ENCODE data around the gene HEMK1. TPM values are rescaled to one million over a fixed set of nuclear protein-coding genes. Genes with fewer than 3 reads are reported as not detected.

Gene HEMK1
- total and polyA plus RNA-seq, 2 donors: 20.7 to 43.4 TPM

GRCh38 chr3:50587806-50588758 is 18.8 kb downstream of the HEMK1 start:
- H3K4me1 ChIP-seq (ENCODE audit: control insufficient read depth in 2 of 2, insufficient read depth in 2 of 2, low read length in 2 of 2): peaks cover 6 to 59% of the 10 kb centered on the region in 2 donors
- H3K36me3 ChIP-seq (ENCODE audit: control insufficient read depth in 2 of 2, insufficient read depth in 2 of 2, low read length in 1 of 2): peaks cover 0 to 8% of the 10 kb centered on the region in 2 donors
- H3K4me3 ChIP-seq (ENCODE audit: low read length in 2 of 2): no peak overlapping the region
- H3K9me3 ChIP-seq (ENCODE audit: control insufficient read depth in 2 of 2, insufficient read depth in 1 of 2, low read length in 1 of 2): no peaks in the 10 kb centered on the region
- WGBS: 61% methylated on average over 17 of the region's 17 CpGs
- DNase-seq (ENCODE audit: low read depth in 6 of 9, low spot score in 9 of 9): no peak
- no peaks in the 10 kb centered on the region for H3K27me3 ChIP-seq (ENCODE audit: control insufficient read depth in 2 of 2, insufficient read depth in 1 of 2, low read length in 1 of 2)
- H3K27ac ChIP-seq (ENCODE audit: low read depth in 1 of 2, low read length in 1 of 2): peak overlapping the region in 1 of 2 donors; percentile 41

GRCh38 chr3:50588759-50589433 is 19.6 kb downstream of the HEMK1 start:
- DNase-seq (ENCODE audit: low read depth in 6 of 9, low spot score in 9 of 9): no peak
- peaks cover 0 to 1% of the 10 kb centered on the region in 2 donors for H3K36me3 ChIP-seq (ENCODE audit: control insufficient read depth in 2 of 2, insufficient read depth in 2 of 2, low read length in 1 of 2)
- WGBS: 97% methylated on average over 4 of the region's 4 CpGs
- peaks cover 6 to 62% of the 10 kb centered on the region in 2 donors for H3K4me1 ChIP-seq (ENCODE audit: control insufficient read depth in 2 of 2, insufficient read depth in 2 of 2, low read length in 2 of 2)
- peak overlapping the region in 1 of 2 donors; percentile 24 for H3K27ac ChIP-seq (ENCODE audit: low read depth in 1 of 2, low read length in 1 of 2)
- no peak overlapping the region for H3K4me3 ChIP-seq (ENCODE audit: low read length in 2 of 2)
- no peaks in the 10 kb centered on the region for H3K9me3 ChIP-seq (ENCODE audit: control insufficient read depth in 2 of 2, insufficient read depth in 1 of 2, low read length in 1 of 2)
- H3K27me3 ChIP-seq (ENCODE audit: control insufficient read depth in 2 of 2, insufficient read depth in 1 of 2, low read length in 1 of 2): no peaks in the 10 kb centered on the region

- no peak for DNase-seq (ENCODE audit: low read depth in 6 of 9, low spot score in 9 of 9)
Observed at GRCh38 chr3:50591196-50591741, 21.9 kb downstream of the HEMK1 start.

GRCh38 chr3:50592568-50592967 is 23.2 kb downstream of the HEMK1 start:
- peaks cover 6 to 56% of the 10 kb centered on the region in 2 donors for H3K4me1 ChIP-seq (ENCODE audit: control insufficient read depth in 2 of 2, insufficient read depth in 2 of 2, low read length in 2 of 2)
- DNase-seq (ENCODE audit: low read depth in 6 of 9, low spot score in 9 of 9): no peak
- H3K4me3 ChIP-seq (ENCODE audit: low read length in 2 of 2): no peak overlapping the region
- no peaks in the 10 kb centered on the region for H3K27me3 ChIP-seq (ENCODE audit: control insufficient read depth in 2 of 2, insufficient read depth in 1 of 2, low read length in 1 of 2)
- H3K9me3 ChIP-seq (ENCODE audit: control insufficient read depth in 2 of 2, insufficient read depth in 1 of 2, low read length in 1 of 2): no peaks in the 10 kb centered on the region
- 22% methylated on average over 5 of the region's 5 CpGs for WGBS
- H3K36me3 ChIP-seq (ENCODE audit: control insufficient read depth in 2 of 2, insufficient read depth in 2 of 2, low read length in 1 of 2): no peaks in the 10 kb centered on the region
- peak overlapping the region in 1 of 2 donors; percentile 18 for H3K27ac ChIP-seq (ENCODE audit: low read depth in 1 of 2, low read length in 1 of 2)

More at GRCh38 chr3:50591196-50591741, 21.9 kb downstream of the HEMK1 start:
- H3K4me3 ChIP-seq (ENCODE audit: low read length in 2 of 2): no peak overlapping the region
- WGBS: 69% methylated on average over 9 of the region's 9 CpGs
- peak overlapping the region; percentile 68 for H3K27ac ChIP-seq (ENCODE audit: low read depth in 1 of 2, low read length in 1 of 2)
- H3K9me3 ChIP-seq (ENCODE audit: control insufficient read depth in 2 of 2, insufficient read depth in 1 of 2, low read length in 1 of 2): no peaks in the 10 kb centered on the region
- no peaks in the 10 kb centered on the region for H3K36me3 ChIP-seq (ENCODE audit: control insufficient read depth in 2 of 2, insufficient read depth in 2 of 2, low read length in 1 of 2)
- H3K4me1 ChIP-seq (ENCODE audit: control insufficient read depth in 2 of 2, insufficient read depth in 2 of 2, low read length in 2 of 2): peaks cover 6 to 66% of the 10 kb centered on the region in 2 donors
- no peaks in the 10 kb centered on the region for H3K27me3 ChIP-seq (ENCODE audit: control insufficient read depth in 2 of 2, insufficient read depth in 1 of 2, low read length in 1 of 2)

GRCh38 chr3:50594253-50594785 is 25.0 kb downstream of the HEMK1 start:
- 7% methylated on average over 2 of the region's 2 CpGs for WGBS
- no peaks in the 10 kb centered on the region for H3K36me3 ChIP-seq (ENCODE audit: control insufficient read depth in 2 of 2, insufficient read depth in 2 of 2, low read length in 1 of 2)
- no peak overlapping the region for H3K4me3 ChIP-seq (ENCODE audit: low read length in 2 of 2)
- no peak overlapping the region for H3K27ac ChIP-seq (ENCODE audit: low read depth in 1 of 2, low read length in 1 of 2)
- no peak for DNase-seq (ENCODE audit: low read depth in 6 of 9, low spot score in 9 of 9)
- no peaks in the 10 kb centered on the region for H3K9me3 ChIP-seq (ENCODE audit: control insufficient read depth in 2 of 2, insufficient read depth in 1 of 2, low read length in 1 of 2)
- no peaks in the 10 kb centered on the region for H3K27me3 ChIP-seq (ENCODE audit: control insufficient read depth in 2 of 2, insufficient read depth in 1 of 2, low read length in 1 of 2)
- peaks cover 6 to 45% of the 10 kb centered on the region in 2 donors for H3K4me1 ChIP-seq (ENCODE audit: control insufficient read depth in 2 of 2, insufficient read depth in 2 of 2, low read length in 2 of 2)

- no peaks in the 10 kb centered on the region for H3K9me3 ChIP-seq (ENCODE audit: control insufficient read depth in 2 of 2, insufficient read depth in 1 of 2, low read length in 1 of 2)
- H3K4me1 ChIP-seq (ENCODE audit: control insufficient read depth in 2 of 2, insufficient read depth in 2 of 2, low read length in 2 of 2): peaks cover 12 to 56% of the 10 kb centered on the region in 2 donors
- 98% methylated on average over 6 of the region's 6 CpGs for WGBS
- no peak overlapping the region for H3K27ac ChIP-seq (ENCODE audit: low read depth in 1 of 2, low read length in 1 of 2)
- peaks cover 0 to 2% of the 10 kb centered on the region in 2 donors for H3K36me3 ChIP-seq (ENCODE audit: control insufficient read depth in 2 of 2, insufficient read depth in 2 of 2, low read length in 1 of 2)
- DNase-seq (ENCODE audit: low read depth in 6 of 9, low spot score in 9 of 9): no peak
- H3K4me3 ChIP-seq (ENCODE audit: low read length in 2 of 2): no peak overlapping the region
- H3K27me3 ChIP-seq (ENCODE audit: control insufficient read depth in 2 of 2, insufficient read depth in 1 of 2, low read length in 1 of 2): no peaks in the 10 kb centered on the region
Observed at GRCh38 chr3:50599115-50599715, 29.9 kb downstream of the HEMK1 start.

GRCh38 chr3:50599716-50600118 is 30.4 kb downstream of the HEMK1 start:
- Histone ChIP-seq H3K27me3 (ENCODE audit: control insufficient read depth in 2 of 2, insufficient read depth in 1 of 2, low read length in 1 of 2) (no peaks in the 10 kb centered on the region), H3K4me1 (ENCODE audit: control insufficient read depth in 2 of 2, insufficient read depth in 2 of 2, low read length in 2 of 2) (peaks cover 12 to 58% of the 10 kb centered on the region in 2 donors), H3K36me3 (ENCODE audit: control insufficient read depth in 2 of 2, insufficient read depth in 2 of 2, low read length in 1 of 2) (peaks cover 0 to 7% of the 10 kb centered on the region in 2 donors), H3K4me3 (ENCODE audit: low read length in 2 of 2) (no peak overlapping the region), H3K9me3 (ENCODE audit: control insufficient read depth in 2 of 2, insufficient read depth in 1 of 2, low read length in 1 of 2) (no peaks in the 10 kb centered on the region), H3K27ac (ENCODE audit: low read depth in 1 of 2, low read length in 1 of 2) (no peak overlapping the region)
- 95% methylated on average over 1 of the region's 1 CpG for WGBS
- no peak for DNase-seq (ENCODE audit: low read depth in 6 of 9, low spot score in 9 of 9)

GRCh38 chr3:50600141-50600753 is 30.9 kb downstream of the HEMK1 start:
- no peaks in the 10 kb centered on the region for H3K27me3 ChIP-seq (ENCODE audit: control insufficient read depth in 2 of 2, insufficient read depth in 1 of 2, low read length in 1 of 2)
- H3K4me1 ChIP-seq (ENCODE audit: control insufficient read depth in 2 of 2, insufficient read depth in 2 of 2, low read length in 2 of 2): peaks cover 12 to 61% of the 10 kb centered on the region in 2 donors
- peak overlapping the region; percentile 80 to 85 for H3K27ac ChIP-seq (ENCODE audit: low read depth in 1 of 2, low read length in 1 of 2)
- H3K9me3 ChIP-seq (ENCODE audit: control insufficient read depth in 2 of 2, insufficient read depth in 1 of 2, low read length in 1 of 2): no peaks in the 10 kb centered on the region
- H3K4me3 ChIP-seq (ENCODE audit: low read length in 2 of 2): no peak overlapping the region
- 87% methylated on average over 9 of the region's 9 CpGs for WGBS
- H3K36me3 ChIP-seq (ENCODE audit: control insufficient read depth in 2 of 2, insufficient read depth in 2 of 2, low read length in 1 of 2): peaks cover 0 to 11% of the 10 kb centered on the region in 2 donors
- no peak for DNase-seq (ENCODE audit: low read depth in 6 of 9, low spot score in 9 of 9)
